BLaER1 treated with 17β-estradiol and CSF1 and Interleukin-3, amounts not matched to agents 10 nM and 100 nM (cell line): ENCODE measurements around the gene WFDC6.

Experiments used
- H3K27ac ChIP-seq, 11 experiments: shearing (Covaris generic); formaldehyde crosslinking; 2 replicates each; pipeline ENCODE4 v1.8.1; 2022
- H3K27me3 ChIP-seq, 11 experiments: shearing (Covaris generic); formaldehyde crosslinking; 2 replicates each; pipeline ENCODE4 v1.8.1; 2022
- H3K36me3 ChIP-seq, 11 experiments: shearing (Covaris generic); formaldehyde crosslinking; 2 replicates each; pipeline ENCODE4 v1.8.1; 2022
- H3K4me1 ChIP-seq, 10 experiments: shearing (Covaris generic); formaldehyde crosslinking; 2 replicates each; pipeline ENCODE4 v1.8.1; 2022
- H3K4me2 ChIP-seq, 11 experiments: shearing (Covaris generic); formaldehyde crosslinking; 2 replicates each; pipeline ENCODE4 v1.8.1; 2022
- H3K4me3 ChIP-seq, 10 experiments: shearing (Covaris generic); formaldehyde crosslinking; 2 replicates each; pipeline ENCODE4 v1.8.1; 2022
- H3K9ac ChIP-seq, 11 experiments: shearing (Covaris generic); formaldehyde crosslinking; 2 replicates each; pipeline ENCODE4 v1.8.1; 2022
- H3K9me3 ChIP-seq, 11 experiments: shearing (Covaris generic); formaldehyde crosslinking; replicated peaks in 1 of 11; 2 replicates each; pipeline ENCODE4 v1.8.1; 2022
- H4K20me1 ChIP-seq, 11 experiments: shearing (Covaris generic); formaldehyde crosslinking; 2 replicates each; pipeline ENCODE4 v1.8.1; 2022
- Cebpa-rat ChIP-seq, 11 experiments: shearing (Covaris generic); IDR thresholded peaks; 2 replicates each; pipeline ENCODE4 v1.8.1; 2022

The WFDC6 gene

DNA sequence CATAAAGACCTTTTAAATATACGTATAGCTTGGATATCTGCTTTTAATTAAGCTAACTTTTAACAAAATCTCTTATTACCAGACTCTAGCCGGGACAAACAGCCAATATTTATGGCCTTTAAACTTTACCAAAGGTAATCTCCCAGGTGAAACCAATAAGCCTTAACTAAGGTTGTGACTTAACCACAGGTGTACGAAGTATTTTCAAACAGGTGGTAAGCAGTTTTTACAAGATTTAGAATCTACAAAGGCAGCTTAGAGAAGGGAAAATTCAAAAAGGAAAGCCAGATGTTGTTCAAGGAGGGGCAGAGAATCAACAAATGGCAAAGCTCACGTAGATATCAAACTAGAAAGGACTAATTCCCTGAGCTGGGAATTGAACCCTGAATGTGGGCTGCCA is 53.9 kb downstream of the WFDC6 start:
- H4K20me1 ChIP-seq = no peaks in the 10 kb centered on the region
- H3K27ac ChIP-seq = no peak overlapping the region
- H3K4me2 ChIP-seq = no peak overlapping the region
- TF ChIP-seq Cebpa-rat (IDR thresholded peaks at IDR 0.05) = no peak
- H3K27me3 ChIP-seq = no peaks in the 10 kb centered on the region
- no peaks in the 10 kb centered on the region for H3K4me1 ChIP-seq
- H3K4me3 ChIP-seq = no peak overlapping the region
- H3K9me3 ChIP-seq = no peaks in the 10 kb centered on the region
- H3K36me3 ChIP-seq = no peaks in the 10 kb centered on the region
- H3K9ac ChIP-seq = no peak overlapping the region

- Histone ChIP-seq H3K4me2 (no peak overlapping the region), H3K36me3 (no peaks in the 10 kb centered on the region), H3K4me1 (no peaks in the 10 kb centered on the region), H3K9me3 (no peaks in the 10 kb centered on the region), H4K20me1 (no peaks in the 10 kb centered on the region), H3K27ac (no peak overlapping the region), H3K4me3 (no peak overlapping the region), H3K27me3 (no peaks in the 10 kb centered on the region), H3K9ac (no peak overlapping the region)
- TF ChIP-seq Cebpa-rat (IDR thresholded peaks at IDR 0.05) = no peak
Measured at GRCh38 chr20:45484676-45485075, 54.6 kb downstream of the WFDC6 start.
